ENCODE data around the gene C2CD3. TPM values are rescaled to one million over a fixed set of nuclear protein-coding genes. Genes with fewer than 3 reads are reported as not detected.

C2CD3 gene
- total RNA-seq, 1 experiment from 2014 or later: 22.0 TPM

DNA sequence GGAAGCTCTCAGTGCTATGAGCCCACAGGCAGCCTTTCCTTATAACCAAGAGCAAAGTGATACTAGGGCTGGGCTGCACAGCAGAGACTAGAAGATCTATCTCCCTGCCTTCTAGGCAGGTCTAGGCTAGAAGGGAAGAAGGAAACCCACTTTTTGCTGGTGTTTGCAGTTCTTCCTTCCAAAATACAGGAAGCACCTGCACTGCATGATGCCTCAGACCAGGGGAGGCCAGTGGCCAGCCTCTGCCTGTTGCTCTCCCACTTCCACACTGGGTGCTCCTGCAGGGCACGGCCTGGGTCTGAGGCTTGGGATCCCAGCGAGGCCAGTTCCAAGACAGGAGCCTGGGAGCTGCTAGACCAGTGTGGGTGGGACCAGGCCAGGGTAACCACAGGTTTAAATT, 155.9 kb downstream of the C2CD3 start:
- Histone ChIP-seq H4K5ac (ENCODE audit: insufficient read length, low read depth, low read length) (no peak overlapping the region), H2BK12ac (ENCODE audit: insufficient read length, low read depth, low read length) (no peak overlapping the region), H2AFZ (ENCODE audit: low read length) (no peak overlapping the region), H4K20me1 (ENCODE audit: control insufficient read depth, insufficient read depth, insufficient read length) (no peaks in the 10 kb centered on the region), H2BK120ac (ENCODE audit: low read depth, low read length, poor library complexity, severe bottlenecking) (no peak overlapping the region), H3K56ac (ENCODE audit: insufficient read length, low read depth, low read length) (no peak overlapping the region), H3K27me3 (ENCODE audit: insufficient read depth, low read length) (no peaks in the 10 kb centered on the region), H3K4ac (ENCODE audit: low read depth, low read length) (no peak overlapping the region), H3K27ac (ENCODE audit: insufficient read length, low read depth, low read length) (no peak overlapping the region), H3K9me3 (ENCODE audit: control insufficient read depth, low read depth, low read length) (no peaks in the 10 kb centered on the region), H2AK5ac (ENCODE audit: insufficient read length, low read length) (no peak overlapping the region), H3T11ph (ENCODE audit: low read length) (no peak overlapping the region), H2BK5ac (ENCODE audit: insufficient read length, low read length) (no peak overlapping the region), H3K79me1 (ENCODE audit: insufficient read depth, low read depth, low read length, poor library complexity, severe bottlenecking) (no peaks in the 10 kb centered on the region), H3K23me2 (ENCODE audit: insufficient read length, low read depth, low read length, poor library complexity, severe bottlenecking) (no peaks in the 10 kb centered on the region), H3K79me2 (ENCODE audit: insufficient read depth, low read length) (no peaks in the 10 kb centered on the region), H3K14ac (ENCODE audit: insufficient read depth, low read length) (no peak overlapping the region), H2BK20ac (ENCODE audit: low read depth, low read length, poor library complexity, severe bottlenecking) (no peak overlapping the region), H3K23ac (ENCODE audit: insufficient read length, low read depth, low read length) (no peak overlapping the region), H4K8ac (replicated peaks; ENCODE audit: insufficient read length, low read depth, low read length) (no peak overlapping the region), H3K4me1 (ENCODE audit: insufficient read depth, low read length) (no peaks in the 10 kb centered on the region), H3K4me2 (ENCODE audit: insufficient read depth, insufficient read length, low read length) (no peak overlapping the region), H4K91ac (ENCODE audit: insufficient read length, low read depth, low read length) (no peak overlapping the region), H3K18ac (ENCODE audit: insufficient read length, low read depth, low read length) (no peak overlapping the region), H2BK15ac (ENCODE audit: low read depth, low read length) (no peak overlapping the region), H3K9ac (ENCODE audit: extremely low read depth, insufficient read length, low read length) (no peak overlapping the region)
- H3K4me1 Mint-ChIP-seq: peaks cover 8 to 12% of the 10 kb centered on the region in 2 experiments
- TF ChIP-seq, protein P1, sequence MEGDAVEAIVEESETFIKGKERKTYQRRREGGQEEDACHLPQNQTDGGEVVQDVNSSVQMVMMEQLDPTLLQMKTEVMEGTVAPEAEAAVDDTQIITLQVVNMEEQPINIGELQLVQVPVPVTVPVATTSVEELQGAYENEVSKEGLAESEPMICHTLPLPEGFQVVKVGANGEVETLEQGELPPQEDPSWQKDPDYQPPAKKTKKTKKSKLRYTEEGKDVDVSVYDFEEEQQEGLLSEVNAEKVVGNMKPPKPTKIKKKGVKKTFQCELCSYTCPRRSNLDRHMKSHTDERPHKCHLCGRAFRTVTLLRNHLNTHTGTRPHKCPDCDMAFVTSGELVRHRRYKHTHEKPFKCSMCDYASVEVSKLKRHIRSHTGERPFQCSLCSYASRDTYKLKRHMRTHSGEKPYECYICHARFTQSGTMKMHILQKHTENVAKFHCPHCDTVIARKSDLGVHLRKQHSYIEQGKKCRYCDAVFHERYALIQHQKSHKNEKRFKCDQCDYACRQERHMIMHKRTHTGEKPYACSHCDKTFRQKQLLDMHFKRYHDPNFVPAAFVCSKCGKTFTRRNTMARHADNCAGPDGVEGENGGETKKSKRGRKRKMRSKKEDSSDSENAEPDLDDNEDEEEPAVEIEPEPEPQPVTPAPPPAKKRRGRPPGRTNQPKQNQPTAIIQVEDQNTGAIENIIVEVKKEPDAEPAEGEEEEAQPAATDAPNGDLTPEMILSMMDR (conservative IDR thresholded peaks at IDR 0.05): no peak
- WGBS (ENCODE audit: extremely low coverage, insufficient read length, low lambda C conversion rate): no CpG with 5 or more reads among the region's 2 CpGs
- peaks cover 0 to 21% (median 12%) of the 10 kb centered on the region in 3 experiments; a peak in 5 of 7 replicates for H3K36me3 Mint-ChIP-seq (ENCODE audit: insufficient read depth in 1 of 3, low read depth in 3 of 3)
- no peak overlapping the region for H3K27ac Mint-ChIP-seq
- no peak overlapping the region for H3K4me3 Mint-ChIP-seq
- H3K27me3 Mint-ChIP-seq (ENCODE audit: low read depth): no peaks in the 10 kb centered on the region; the same call in 1 of the 2 replicates
- H3K9me3 Mint-ChIP-seq: no peaks in the 10 kb centered on the region
- no peak for DNase-seq

Data from H9 (cell line).